ENCODE data around the gene FMR1.

Gene FMR1

GRCh38 chrX:147911192-147912022, at the start of gene FMR1:
Gene FMR1 (plus strand): TSS chrX:147911919. CDS start chrX:147912180, 261 bp downstream.
- Mint-ChIP-seq H3K4me1 (peaks cover 5 to 17% of the 10 kb centered on the region in 2 donors), H3K9me3 (no peaks in the 10 kb centered on the region), H3K27ac (peak within 1 kb of the TSS; percentile 93), H3K27me3 (no peaks in the 10 kb centered on the region), H3K36me3 (peaks cover 0 to 1% of the 10 kb centered on the region in 2 donors), H3K4me3 (peak within 1 kb of the TSS; percentile 89 to 98)
- DNase-seq (peak; percentile 92), ATAC-seq (replicated peaks) (peak; percentile 89 to 92)

GRCh38 chrX:147875866-147876596, 35.7 kb upstream of the FMR1 start:
- Mint-ChIP-seq H3K27ac (no peak overlapping the region), H3K4me1 (peaks cover 0 to 6% of the 10 kb centered on the region in 2 donors), H3K27me3 (no peaks in the 10 kb centered on the region), H3K36me3 (peaks cover 0 to 2% of the 10 kb centered on the region in 2 donors), H3K9me3 (peaks cover 11 to 17% of the 10 kb centered on the region in 2 donors), H3K4me3 (no peak overlapping the region)
- DNase-seq (no peak), ATAC-seq (replicated peaks) (no peak)

- Mint-ChIP-seq H3K9me3 (peaks cover 5 to 11% of the 10 kb centered on the region in 2 donors), H3K27me3 (no peaks in the 10 kb centered on the region), H3K36me3 (peaks cover 0 to 2% of the 10 kb centered on the region in 2 donors), H3K4me1 (peaks cover 0 to 6% of the 10 kb centered on the region in 2 donors), H3K4me3 (no peak overlapping the region), H3K27ac (no peak overlapping the region)
- DNase-seq, result no peak
- no peak for ATAC-seq (replicated peaks)
Observed at GRCh38 chrX:147876849-147877646, 34.7 kb upstream of the FMR1 start.

GRCh38 chrX:147877726-147878125, 34.0 kb upstream of the FMR1 start:
- Mint-ChIP-seq H3K27me3 (no peaks in the 10 kb centered on the region), H3K4me1 (peaks cover 0 to 6% of the 10 kb centered on the region in 2 donors), H3K4me3 (no peak overlapping the region), H3K9me3 (peaks cover 5 to 11% of the 10 kb centered on the region in 2 donors), H3K27ac (no peak overlapping the region), H3K36me3 (peaks cover 0 to 2% of the 10 kb centered on the region in 2 donors)
- DNase-seq, result no peak
- ATAC-seq (replicated peaks), result no peak

GRCh38 chrX:147884958-147885357, 26.8 kb upstream of the FMR1 start:
- H3K36me3 Mint-ChIP-seq, result no peaks in the 10 kb centered on the region
- no peak overlapping the region for H3K4me3 Mint-ChIP-seq
- peaks cover 4 to 10% of the 10 kb centered on the region in 2 donors for H3K9me3 Mint-ChIP-seq

GRCh38 chrX:147890756-147891155, 21.0 kb upstream of the FMR1 start:
- Mint-ChIP-seq H3K36me3 (no peaks in the 10 kb centered on the region), H3K4me3 (no peak overlapping the region), H3K27ac (no peak overlapping the region), H3K4me1 (no peaks in the 10 kb centered on the region), H3K9me3 (peaks cover 1 to 6% of the 10 kb centered on the region in 2 donors), H3K27me3 (peaks cover 0 to 16% of the 10 kb centered on the region in 2 donors)
- no peak for DNase-seq
- ATAC-seq (replicated peaks), result no peak

More at GRCh38 chrX:147884958-147885357, 26.8 kb upstream of the FMR1 start:
- Mint-ChIP-seq H3K27ac (no peak overlapping the region), H3K27me3 (peaks cover 0 to 6% of the 10 kb centered on the region in 2 donors), H3K4me1 (peaks cover 0 to 2% of the 10 kb centered on the region in 2 donors)
- ATAC-seq (replicated peaks) (no peak), DNase-seq (no peak)

GRCh38 chrX:147891896-147892295, 19.8 kb upstream of the FMR1 start:
- Mint-ChIP-seq H3K4me3 (no peak overlapping the region), H3K27me3 (peaks cover 0 to 16% of the 10 kb centered on the region in 2 donors), H3K4me1 (peaks cover 0 to 1% of the 10 kb centered on the region in 2 donors), H3K9me3 (peaks cover 0 to 6% of the 10 kb centered on the region in 2 donors), H3K27ac (no peak overlapping the region), H3K36me3 (no peaks in the 10 kb centered on the region)
- no peak for ATAC-seq (replicated peaks)
- no peak for DNase-seq

- Mint-ChIP-seq H3K27ac (no peak overlapping the region), H3K9me3 (peaks cover 0 to under 1% of the 10 kb centered on the region in 2 donors), H3K36me3 (no peaks in the 10 kb centered on the region), H3K27me3 (peaks cover 0 to 10% of the 10 kb centered on the region in 2 donors), H3K4me1 (peaks cover 0 to 1% of the 10 kb centered on the region in 2 donors), H3K4me3 (no peak overlapping the region)
- DNase-seq (no peak), ATAC-seq (replicated peaks) (no peak)
Observed at GRCh38 chrX:147893741-147894140, 18.0 kb upstream of the FMR1 start.

GRCh38 chrX:147894366-147894963, 17.3 kb upstream of the FMR1 start:
- Mint-ChIP-seq H3K27me3 (peaks cover 0 to 10% of the 10 kb centered on the region in 2 donors), H3K27ac (no peak overlapping the region), H3K4me1 (peaks cover 0 to 1% of the 10 kb centered on the region in 2 donors), H3K9me3 (no peaks in the 10 kb centered on the region), H3K36me3 (no peaks in the 10 kb centered on the region), H3K4me3 (no peak overlapping the region)
- no peak for DNase-seq
- no peak for ATAC-seq (replicated peaks)

GRCh38 chrX:147897117-147897516, 14.6 kb upstream of the FMR1 start:
- no peak overlapping the region for H3K4me3 Mint-ChIP-seq

GRCh38 chrX:147898951-147899350, 12.8 kb upstream of the FMR1 start:
- Mint-ChIP-seq H3K9me3 (no peaks in the 10 kb centered on the region), H3K4me3 (no peak overlapping the region), H3K4me1 (peaks cover 1 to 6% of the 10 kb centered on the region in 2 donors), H3K27me3 (peaks cover 0 to 2% of the 10 kb centered on the region in 2 donors), H3K36me3 (peaks cover 0 to 3% of the 10 kb centered on the region in 2 donors), H3K27ac (no peak overlapping the region)
- ATAC-seq (replicated peaks) (no peak), DNase-seq (no peak)

More at GRCh38 chrX:147897117-147897516, 14.6 kb upstream of the FMR1 start:
- DNase-seq, result no peak
- H3K36me3 Mint-ChIP-seq, result no peaks in the 10 kb centered on the region
- no peaks in the 10 kb centered on the region for H3K9me3 Mint-ChIP-seq
- peaks cover 1 to 6% of the 10 kb centered on the region in 2 donors for H3K4me1 Mint-ChIP-seq
- H3K27ac Mint-ChIP-seq, result no peak overlapping the region
- no peak for ATAC-seq (replicated peaks)
- H3K27me3 Mint-ChIP-seq, result peaks cover 0 to 5% of the 10 kb centered on the region in 2 donors

GRCh38 chrX:147899379-147900114, 12.2 kb upstream of the FMR1 start:
- ATAC-seq (replicated peaks) (peak; percentile 69 to 86), DNase-seq (no peak)
- Mint-ChIP-seq H3K27me3 (no peaks in the 10 kb centered on the region), H3K9me3 (no peaks in the 10 kb centered on the region), H3K36me3 (peaks cover 0 to 3% of the 10 kb centered on the region in 2 donors), H3K4me1 (peaks cover 1 to 6% of the 10 kb centered on the region in 2 donors), H3K4me3 (no peak overlapping the region), H3K27ac (no peak overlapping the region)

GRCh38 chrX:147900349-147900748, 11.4 kb upstream of the FMR1 start:
- Mint-ChIP-seq H3K36me3 (peaks cover 0 to 3% of the 10 kb centered on the region in 2 donors), H3K4me1 (peaks cover 1 to 6% of the 10 kb centered on the region in 2 donors), H3K27ac (no peak overlapping the region), H3K9me3 (no peaks in the 10 kb centered on the region), H3K4me3 (no peak overlapping the region), H3K27me3 (no peaks in the 10 kb centered on the region)
- no peak for DNase-seq
- ATAC-seq (replicated peaks), result no peak
